Peyer's patch (tissue), 4 donors: Measurements from ENCODE around the gene EFL1. TPM values are rescaled to one million over a fixed set of nuclear protein-coding genes. Genes with fewer than 3 reads are reported as not detected.
A peak's percentile ranks its signal among the peaks of the same experiment; 100 is the strongest.
"Not testable (repeated sequence)": the region's sequence is repeated elsewhere in the genome, so short reads cannot be mapped to it uniquely, and the experiment has no call there.

Source experiments
- DNase-seq, 3 donors: peaks; one replicate each; pipeline ENCODE4 v3.0.0-alpha.2; 2017 to 2019
- H3K27ac ChIP-seq, 4 donors: fragments of 200-600 bp; sonication (generic); one replicate each; pipeline ENCODE4 v1.5.1; 2016 to 2019
- H3K27me3 ChIP-seq, 2 donors: fragments of 200-600 bp; sonication (generic); one replicate each; pipeline ENCODE4 v1.5.1; 2019
- H3K36me3 ChIP-seq, 3 donors: fragments of 200-600 bp; sonication (generic); one replicate each; pipeline ENCODE4 v1.5.1; 2016 to 2019
- H3K4me1 ChIP-seq, 4 donors: fragments of 200-600 bp; sonication (generic); one replicate each; pipeline ENCODE4 v1.5.1; 2016 to 2019
- H3K4me3 ChIP-seq, 4 donors: fragments of 200-600 bp; sonication (generic); 1 replicate in 3 of 4; 2 replicates in 1 of 4; pipeline ENCODE4 v1.5.1; 2016 to 2019; ENCODE audit warnings: mild to moderate bottlenecking in 1 of 4
- H3K9me3 ChIP-seq, 4 donors: fragments of 200-600 bp; sonication (generic); one replicate each; pipeline ENCODE4 v1.5.1; 2016 to 2019; ENCODE audit warnings: mild to moderate bottlenecking in 1 of 4
- CTCF ChIP-seq, 6 experiments: fragments of 450-650 bp in 4 of 6; fragments of 200-600 bp in 2 of 6; sonication (generic) in 1 of 6; IDR thresholded peaks; one replicate each; pipeline ENCODE4 v1.5.1; 2017 to 2019; ENCODE audit warnings: antibody characterized with exemption in 6 of 6, mild to moderate bottlenecking in 3 of 6, moderate library complexity in 1 of 6
- POLR2A ChIP-seq, 2 donors: fragments of 450-650 bp; IDR thresholded peaks; one replicate each; pipeline ENCODE4 v1.5.1; 2017; ENCODE audit warnings: antibody characterized with exemption in 2 of 2, mild to moderate bottlenecking in 2 of 2, moderate library complexity in 2 of 2
- total RNA-seq, 4 donors: library from RNA; depleted of rRNA; stranded (reverse); fragments of >200 nt; gene quantifications; one replicate each; pipeline ENCODE4 v1.1.0, GENCODE V29; 2016

EFL1 gene
- total RNA-seq, 4 donors from 2014 or later = 32.2 to 43.9 (median 40.0) TPM

- Histone ChIP-seq H3K36me3 (peaks cover 0 to 18% (median 0%) of the 10 kb centered on the region in 3 donors), H3K27me3 (no peaks in the 10 kb centered on the region), H3K9me3 (no peaks in the 10 kb centered on the region), H3K4me3 (no peak overlapping the region), H3K4me1 (peaks cover 0 to 7% (median 0%) of the 10 kb centered on the region in 4 donors), H3K27ac (no peak overlapping the region)
- TF ChIP-seq CTCF (IDR thresholded peaks at IDR 0.05) (no peak), POLR2A (IDR thresholded peaks at IDR 0.05) (no peak)
- no peak for DNase-seq
Measured at GRCh38 chr15:82231842-82232241, 30.7 kb downstream of the EFL1 start.

GRCh38 chr15:82231233-82231632 lies 31.3 kb downstream of the EFL1 start:
- TF ChIP-seq CTCF (IDR thresholded peaks at IDR 0.05) = no peak
- no peak for TF ChIP-seq POLR2A (IDR thresholded peaks at IDR 0.05)
- no peak overlapping the region for H3K27ac ChIP-seq
- no peaks in the 10 kb centered on the region for H3K27me3 ChIP-seq
- H3K4me3 ChIP-seq = no peak overlapping the region
- no peak for DNase-seq
- no peaks in the 10 kb centered on the region for H3K9me3 ChIP-seq
- peaks cover 0 to 7% (median 0%) of the 10 kb centered on the region in 4 donors for H3K4me1 ChIP-seq
- peaks cover 0 to 22% (median 0%) of the 10 kb centered on the region in 3 donors for H3K36me3 ChIP-seq

GRCh38 chr15:82228750-82229149 lies 33.8 kb downstream of the EFL1 start:
- peaks cover 0 to 7% (median 0%) of the 10 kb centered on the region in 4 donors for H3K4me1 ChIP-seq
- DNase-seq = no peak
- no peak for TF ChIP-seq POLR2A (IDR thresholded peaks at IDR 0.05)
- no peak for TF ChIP-seq CTCF (IDR thresholded peaks at IDR 0.05)

GRCh38 chr15:82221535-82221934 lies 41.0 kb downstream of the EFL1 start:
- DNase-seq, H3K4me1 ChIP-seq, H3K27me3 ChIP-seq, H3K4me3 ChIP-seq, H3K9me3 ChIP-seq, H3K27ac ChIP-seq: not testable (repeated sequence)
- peaks cover 0 to 32% (median 0%) of the 10 kb centered on the region in 3 donors for H3K36me3 ChIP-seq
- TF ChIP-seq CTCF (IDR thresholded peaks at IDR 0.05) = peak in 4 of 6 experiments; percentile 9 to 35 (median 32)

More at GRCh38 chr15:82228750-82229149, 33.8 kb downstream of the EFL1 start:
- Histone ChIP-seq H3K27ac (no peak overlapping the region), H3K9me3 (no peaks in the 10 kb centered on the region), H3K4me3 (no peak overlapping the region), H3K27me3 (no peaks in the 10 kb centered on the region), H3K36me3 (peaks cover 0 to 26% (median 0%) of the 10 kb centered on the region in 3 donors)

GRCh38 chr15:82216092-82216491 lies 46.4 kb downstream of the EFL1 start:
- not testable (repeated sequence) for H3K27me3 ChIP-seq, H3K4me3 ChIP-seq, DNase-seq, H3K9me3 ChIP-seq, H3K27ac ChIP-seq, H3K4me1 ChIP-seq
- H3K36me3 ChIP-seq = peaks cover 0 to 42% (median 0%) of the 10 kb centered on the region in 3 donors

- not testable (repeated sequence) for H3K27me3 ChIP-seq, H3K4me3 ChIP-seq, DNase-seq, H3K4me1 ChIP-seq, H3K9me3 ChIP-seq, H3K27ac ChIP-seq
- peaks cover 0 to 17% (median 0%) of the 10 kb centered on the region in 3 donors for H3K36me3 ChIP-seq
Measured at GRCh38 chr15:82212201-82212600, 50.3 kb downstream of the EFL1 start.

- not testable (repeated sequence) for H3K4me1 ChIP-seq, H3K27me3 ChIP-seq, H3K9me3 ChIP-seq, DNase-seq, H3K4me3 ChIP-seq, H3K27ac ChIP-seq
- H3K36me3 ChIP-seq = peaks cover 0 to 17% (median 0%) of the 10 kb centered on the region in 3 donors
Measured at GRCh38 chr15:82210066-82210597, 52.4 kb downstream of the EFL1 start.

GRCh38 chr15:82204575-82204974 lies 58.0 kb downstream of the EFL1 start:
- H3K36me3 ChIP-seq, H3K4me3 ChIP-seq, H3K27ac ChIP-seq, DNase-seq, H3K4me1 ChIP-seq, H3K27me3 ChIP-seq, H3K9me3 ChIP-seq: not testable (repeated sequence)
